GM21515 (cell line): ENCODE results near the gene HIPK2.

Source experiments
- ATAC-seq: cut with Tn5 transposase; IDR thresholded peaks from one replicate; pipeline ENCODE4 v1.9.1; 2021; ENCODE audit not compliant: unreplicated experiment

The HIPK2 gene

GRCh38 chr7:139753081-139753692 lies 24.6 kb downstream of the HIPK2 start:
- no peak for ATAC-seq

GRCh38 chr7:139752604-139753003 lies 25.2 kb downstream of the HIPK2 start:
- ATAC-seq = no peak

DNA sequence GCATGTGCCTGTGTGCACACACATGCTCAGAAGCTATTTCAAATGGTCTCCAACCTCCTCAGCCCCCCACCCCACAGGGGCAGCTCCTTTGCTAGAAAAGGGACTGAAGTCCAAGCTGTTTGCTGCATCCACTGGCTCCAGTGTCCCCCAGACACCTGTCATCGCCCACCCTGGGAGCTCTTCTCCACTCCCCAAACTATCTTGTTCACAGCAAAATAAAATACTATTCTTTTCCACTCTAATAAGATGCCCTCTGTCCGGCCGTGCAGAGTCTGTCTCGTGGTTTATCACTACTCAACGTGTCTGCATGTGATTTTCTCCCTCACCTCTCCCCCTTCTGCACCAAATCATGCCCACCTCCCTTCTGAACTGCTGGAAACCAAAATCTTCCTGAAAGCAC lies 25.6 kb downstream of the HIPK2 start:
- no peak for ATAC-seq

GRCh38 chr7:139750459-139751095 lies 27.2 kb downstream of the HIPK2 start:
- no peak for ATAC-seq

DNA sequence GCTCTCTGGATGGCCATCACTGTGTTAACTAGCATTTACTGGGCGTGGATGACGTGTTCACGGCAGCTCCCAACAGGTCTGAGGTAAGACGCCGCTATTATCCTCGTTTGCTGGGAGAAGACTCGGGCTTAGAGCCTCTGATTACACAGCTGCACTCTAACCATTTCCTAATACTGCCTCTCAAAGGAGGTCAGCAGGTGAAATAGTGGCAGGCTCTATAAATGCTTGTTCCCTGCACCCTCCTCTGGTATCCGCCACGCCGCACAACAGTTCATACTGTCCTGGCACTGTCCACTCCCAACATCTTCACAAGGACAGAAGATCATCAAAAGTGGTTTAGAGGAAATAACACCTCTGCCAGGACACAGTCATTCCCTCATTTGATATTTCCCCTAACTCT lies 28.3 kb downstream of the HIPK2 start:
- no peak for ATAC-seq

DNA sequence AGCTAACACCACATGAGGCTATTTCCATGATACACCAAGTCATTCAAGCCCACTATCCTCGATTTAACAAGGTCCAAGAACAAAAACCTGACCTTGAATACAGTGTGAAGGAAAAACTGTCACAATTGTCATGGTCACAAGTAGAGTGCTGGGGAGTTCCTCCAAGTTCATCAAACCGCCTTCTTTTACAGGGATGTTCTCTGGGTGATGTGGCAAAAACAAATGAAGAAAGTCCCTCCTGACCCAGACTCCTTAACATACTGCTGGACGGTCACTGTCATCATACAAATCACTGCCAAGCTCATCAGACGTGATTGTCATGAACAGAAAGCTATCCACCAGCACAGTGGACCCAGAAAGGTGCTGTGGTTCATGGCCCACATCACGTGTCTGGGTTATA lies 28.9 kb downstream of the HIPK2 start:
- ATAC-seq = no peak

- no peak for ATAC-seq
These were observed 29.4 kb downstream of the HIPK2 start for GRCh38 chr7:139748373-139748765.

- ATAC-seq = no peak
These were observed 30.0 kb downstream of the HIPK2 start for GRCh38 chr7:139747662-139748372.

GRCh38 chr7:139746652-139747051 lies 31.1 kb downstream of the HIPK2 start:
- ATAC-seq = no peak

GRCh38 chr7:139745678-139746143 lies 32.1 kb downstream of the HIPK2 start:
- ATAC-seq = no peak

GRCh38 chr7:139744768-139745677 lies 32.8 kb downstream of the HIPK2 start:
- no peak for ATAC-seq

DNA sequence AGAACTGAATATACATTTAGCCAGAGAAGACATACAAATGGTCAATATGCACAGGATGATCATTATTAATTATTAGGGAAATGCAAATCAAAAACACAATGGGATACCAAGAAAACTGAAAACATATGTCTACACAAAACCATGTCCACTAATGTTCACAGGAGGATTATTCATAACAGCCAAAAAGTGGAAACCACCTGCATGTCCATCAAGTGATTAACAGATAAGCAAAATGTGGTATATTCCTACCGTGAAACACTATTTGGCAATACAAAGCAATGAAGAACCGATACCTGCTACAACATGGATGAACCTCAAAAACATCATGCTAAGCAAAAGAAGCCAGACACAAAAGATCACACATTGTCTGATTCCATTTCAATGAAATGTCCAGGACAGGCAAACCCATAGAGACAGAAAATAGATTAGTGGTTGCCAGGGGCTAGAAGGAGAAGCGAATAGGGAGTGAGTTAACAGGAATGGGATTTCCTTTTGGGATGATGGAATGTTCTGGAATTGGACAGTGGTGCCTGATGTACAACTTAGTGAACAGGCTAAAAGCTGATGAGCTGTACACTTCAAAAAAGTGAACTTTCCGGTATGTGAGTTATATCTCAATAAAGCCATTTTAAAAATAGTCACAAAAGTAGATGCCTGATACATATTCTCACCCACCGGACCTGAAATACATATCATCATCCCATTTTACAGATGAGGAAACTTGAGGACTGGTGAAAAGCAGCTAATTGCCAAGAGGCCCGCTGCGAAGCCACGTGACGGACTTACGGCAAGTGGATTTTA lies 33.6 kb downstream of the HIPK2 start:
- no peak for ATAC-seq

DNA sequence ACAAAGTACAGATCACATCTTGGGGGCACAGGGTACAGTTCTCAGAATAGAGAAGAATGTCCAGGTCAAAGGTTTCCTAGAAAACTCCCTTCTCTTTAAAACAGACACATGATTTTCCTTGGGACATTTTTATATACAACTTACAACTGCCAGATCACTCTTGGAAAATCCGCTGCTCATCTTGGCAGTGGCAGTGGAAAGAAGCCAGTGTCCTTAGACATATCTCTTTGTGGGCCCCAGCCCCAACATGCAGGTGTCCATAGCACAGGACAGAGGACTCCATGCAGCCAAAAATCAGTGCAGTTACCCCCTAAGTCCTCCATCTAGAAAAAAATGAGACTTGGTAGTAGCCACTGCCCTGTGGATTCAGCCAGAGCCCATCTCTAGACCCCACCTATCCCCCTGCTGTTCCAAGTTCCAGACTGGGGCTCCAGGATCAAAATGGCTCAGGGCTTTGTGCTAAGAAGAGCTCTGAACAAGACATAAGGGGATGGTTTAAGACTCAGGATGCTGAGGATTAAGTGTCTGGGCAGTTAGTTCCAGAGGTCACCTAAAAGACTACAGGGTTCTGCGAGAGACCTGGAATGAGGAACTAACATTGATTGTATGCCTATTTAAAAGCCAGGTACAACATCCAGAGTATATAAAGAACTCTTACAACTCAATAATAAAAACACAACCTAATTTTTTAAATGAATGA lies 34.4 kb downstream of the HIPK2 start:
- ATAC-seq = no peak

DNA sequence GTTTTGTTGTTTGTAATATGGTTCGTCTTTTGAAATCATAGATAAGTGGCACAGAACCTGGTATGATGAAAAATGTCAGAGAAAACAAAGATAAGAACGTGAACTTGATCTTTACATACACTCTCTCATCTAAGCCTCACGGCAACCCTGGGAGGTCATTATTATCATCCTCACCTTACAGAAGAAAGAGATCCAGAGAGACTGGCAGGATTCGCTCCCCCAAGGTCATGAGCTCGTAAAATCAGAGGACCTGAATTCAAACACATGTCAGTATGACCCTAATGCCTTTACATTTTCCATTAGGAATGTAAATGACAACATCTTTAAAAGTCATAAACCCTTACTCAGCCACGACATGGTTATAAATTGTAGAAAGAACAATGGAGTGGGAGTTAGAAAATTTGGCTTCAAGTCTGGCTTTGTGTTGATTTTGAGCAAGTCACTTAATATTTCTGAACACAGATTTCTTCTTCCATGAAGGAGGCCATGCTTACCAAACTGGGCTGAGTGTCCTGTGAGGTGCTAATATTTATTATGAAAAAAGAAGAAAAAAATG lies 35.9 kb downstream of the HIPK2 start:
- ATAC-seq = no peak

DNA sequence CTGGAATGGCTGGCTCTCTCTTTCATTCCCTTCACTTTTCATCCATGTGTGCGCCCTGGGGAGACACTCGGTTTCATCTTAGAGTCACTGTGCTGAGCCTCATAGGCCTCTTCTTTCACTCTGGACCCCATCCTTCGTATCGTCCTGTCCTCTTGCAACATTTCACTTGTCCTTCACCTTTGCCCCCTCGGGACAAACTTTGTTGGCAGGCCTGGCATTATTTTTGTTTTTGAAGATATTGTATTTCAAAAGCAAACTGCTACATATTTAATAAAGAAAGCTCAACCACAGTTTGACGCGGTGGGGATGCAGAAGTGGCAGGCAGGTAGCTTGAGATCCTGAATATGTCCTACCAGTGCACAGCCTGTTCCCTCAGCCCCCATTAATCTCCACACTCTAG lies 36.6 kb downstream of the HIPK2 start:
- no peak for ATAC-seq

- ATAC-seq = no peak
These were observed 37.8 kb downstream of the HIPK2 start for GRCh38 chr7:139739863-139740597.

DNA sequence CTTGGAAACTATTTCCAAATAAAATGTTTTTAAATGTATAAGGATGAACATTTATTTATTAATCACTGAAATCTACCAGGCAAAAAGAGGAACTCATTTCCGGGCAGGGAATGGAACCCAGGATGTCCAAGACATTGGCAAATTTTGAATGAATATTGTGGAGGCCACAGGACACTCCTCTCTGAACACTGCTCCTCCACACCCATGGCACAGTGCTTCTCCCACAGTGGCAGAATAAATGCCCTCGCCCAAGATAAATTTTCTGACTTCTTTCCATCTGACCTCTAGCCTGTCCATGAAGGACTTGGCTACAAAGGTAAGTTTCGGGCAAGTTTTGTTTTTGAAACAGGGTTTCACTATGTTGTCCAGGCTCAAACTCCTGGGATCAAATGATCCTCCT lies 39.0 kb downstream of the HIPK2 start:
- no peak for ATAC-seq

- ATAC-seq = no peak
These were observed 39.7 kb downstream of the HIPK2 start for GRCh38 chr7:139738101-139738489.
